ENCODE results near the gene FBP1.
"Not testable (repeated sequence)": the region's sequence is repeated elsewhere in the genome, so short reads cannot be mapped to it uniquely, and the experiment has no call there.

FBP1 gene

GRCh38 chr9:94619026-94619425 lies 20.3 kb downstream of the FBP1 start:
- no peak for DNase-seq (ENCODE audit: low read depth, low spot score)

GRCh38 chr9:94613003-94613402 lies 26.3 kb downstream of the FBP1 start:
- no peak for DNase-seq (ENCODE audit: low read depth, low spot score)

GRCh38 chr9:94612071-94612470 lies 27.2 kb downstream of the FBP1 start:
- DNase-seq (ENCODE audit: low read depth, low spot score): no peak

GRCh38 chr9:94611638-94612068 lies 27.7 kb downstream of the FBP1 start:
- DNase-seq (ENCODE audit: low read depth, low spot score): no peak

- no peak for DNase-seq (ENCODE audit: low read depth, low spot score)
Measured at GRCh38 chr9:94610181-94610606, 29.1 kb downstream of the FBP1 start.

GRCh38 chr9:94607423-94607691 lies 32.0 kb downstream of the FBP1 start:
- no peak for DNase-seq (ENCODE audit: low read depth, low spot score)

- no peak for DNase-seq (ENCODE audit: low read depth, low spot score)
Measured at GRCh38 chr9:94606646-94607422, 32.5 kb downstream of the FBP1 start.

GRCh38 chr9:94603259-94604160 lies 35.8 kb downstream of the FBP1 start:
- DNase-seq (ENCODE audit: low read depth, low spot score): peak; percentile 19

GRCh38 chr9:94602666-94603065 lies 36.7 kb downstream of the FBP1 start:
- no peak for DNase-seq (ENCODE audit: low read depth, low spot score)

- DNase-seq (ENCODE audit: low read depth, low spot score): no peak
Measured at GRCh38 chr9:94600715-94601114, 38.6 kb downstream of the FBP1 start.

GRCh38 chr9:94600258-94600657 lies 39.1 kb downstream of the FBP1 start:
- no peak for DNase-seq (ENCODE audit: low read depth, low spot score)

- DNase-seq (ENCODE audit: low read depth, low spot score): no peak
Measured at GRCh38 chr9:94599102-94599501, 40.2 kb downstream of the FBP1 start.

- DNase-seq (ENCODE audit: low read depth, low spot score): no peak
Measured at GRCh38 chr9:94593459-94594345, 45.6 kb downstream of the FBP1 start, which contains the start of gene FBP2. TSS of gene FBP2 (minus strand) at chr9:94593824. CDS start at chr9:94593726, 98 bp downstream.

- not testable (repeated sequence) for DNase-seq (ENCODE audit: low read depth, low spot score)
Measured at GRCh38 chr9:94592683-94593082, 46.6 kb downstream of the FBP1 start.

- no peak for DNase-seq (ENCODE audit: low read depth, low spot score)
Measured at GRCh38 chr9:94591876-94592275, 47.4 kb downstream of the FBP1 start.

- not testable (repeated sequence) for DNase-seq (ENCODE audit: low read depth, low spot score)
Measured at GRCh38 chr9:94591046-94591545, 48.2 kb downstream of the FBP1 start.

- no peak for DNase-seq (ENCODE audit: low read depth, low spot score)
Measured at GRCh38 chr9:94588681-94589080, 50.6 kb downstream of the FBP1 start.

GRCh38 chr9:94586814-94587213 lies 52.5 kb downstream of the FBP1 start:
- DNase-seq (ENCODE audit: low read depth, low spot score): no peak

- no peak for DNase-seq (ENCODE audit: low read depth, low spot score)
Measured at GRCh38 chr9:94586316-94586715, 53.0 kb downstream of the FBP1 start.

- DNase-seq (ENCODE audit: low read depth, low spot score): no peak
Measured at GRCh38 chr9:94584555-94584954, 54.8 kb downstream of the FBP1 start.

GRCh38 chr9:94581728-94582127 lies 57.6 kb downstream of the FBP1 start:
- no peak for DNase-seq (ENCODE audit: low read depth, low spot score)

- DNase-seq (ENCODE audit: low read depth, low spot score): no peak
Measured at GRCh38 chr9:94577571-94577970, 61.7 kb downstream of the FBP1 start.
